Mesendoderm (in vitro differentiated cells): ENCODE results near the gene ZNF280B.

Experiments used
- DNase-seq: peaks from one replicate; pipeline ENCODE4 v3.0.0; 2013
- H2AK5ac ChIP-seq: 2 replicates; pipeline ENCODE4 v1.6.1; 2013; ENCODE audit warnings: low read length, inconsistent platforms
- H2BK120ac ChIP-seq: 2 replicates; pipeline ENCODE4 v1.6.1; 2013; ENCODE audit warnings: low read depth, mild to moderate bottlenecking, low read length, moderate library complexity, mixed read lengths
- H2BK15ac ChIP-seq: replicated peaks from 2 replicates; pipeline ENCODE4 v1.6.1; 2013; ENCODE audit warnings: low read depth, mild to moderate bottlenecking, moderate library complexity
- H2BK5ac ChIP-seq: 2 replicates; pipeline ENCODE4 v1.6.1; 2013; ENCODE audit warnings: low read length, inconsistent platforms
- H3K18ac ChIP-seq: 2 replicates; pipeline ENCODE4 v1.6.1; 2013; ENCODE audit warnings: mild to moderate bottlenecking, low read length, mixed read lengths
- H3K23ac ChIP-seq: one replicate; pipeline ENCODE4 v1.6.1; 2013; ENCODE audit warnings: low read length
- H3K27ac ChIP-seq: 2 replicates; pipeline ENCODE4 v1.5.1; 2013; ENCODE audit warnings: low read depth, mild to moderate bottlenecking, inconsistent platforms, low read length, moderate library complexity
- H3K27me3 ChIP-seq: 2 replicates; pipeline ENCODE4 v1.6.1; 2013; ENCODE audit warnings: low read length, control low read depth, mild to moderate bottlenecking, inconsistent platforms; ENCODE audit not compliant: insufficient read depth, poor library complexity
- H3K36me3 ChIP-seq: 2 replicates; pipeline ENCODE4 v1.6.1; 2013; ENCODE audit warnings: low read length, inconsistent platforms; ENCODE audit not compliant: control insufficient read depth, insufficient read depth
- H3K4ac ChIP-seq: one replicate; pipeline ENCODE4 v1.6.1; 2013; ENCODE audit warnings: low read depth, mild to moderate bottlenecking, low read length, moderate library complexity
- H3K4me1 ChIP-seq: 2 replicates; pipeline ENCODE4 v1.6.1; 2013; ENCODE audit warnings: low read depth, low read length, inconsistent platforms; ENCODE audit not compliant: control insufficient read depth
- H3K4me2 ChIP-seq: 2 replicates; pipeline ENCODE4 v1.6.1; 2013; ENCODE audit warnings: low read length
- H3K4me3 ChIP-seq: 2 replicates; pipeline ENCODE4 v1.5.1; 2013; ENCODE audit warnings: mild to moderate bottlenecking, low read length
- H3K56ac ChIP-seq: one replicate; pipeline ENCODE4 v1.6.1; 2013; ENCODE audit warnings: low read length
- H3K79me1 ChIP-seq: 2 replicates; pipeline ENCODE4 v1.6.1; 2013; ENCODE audit warnings: low read length, inconsistent platforms
- H3K79me2 ChIP-seq: 2 replicates; pipeline ENCODE4 v1.6.1; 2013; ENCODE audit warnings: mild to moderate bottlenecking, low read length; ENCODE audit not compliant: control insufficient read depth, insufficient read depth
- H3K9ac ChIP-seq: 2 replicates; pipeline ENCODE4 v1.6.1; 2013; ENCODE audit warnings: low read length, inconsistent platforms
- H4K5ac ChIP-seq: one replicate; pipeline ENCODE4 v1.6.1; 2013; ENCODE audit warnings: low read length
- H4K8ac ChIP-seq: one replicate; pipeline ENCODE4 v1.6.1; 2013; ENCODE audit warnings: low read depth, mild to moderate bottlenecking, control low read depth, low read length, moderate library complexity
- WGBS: extraction: QIAGEN DNeasy Blood & Tissue Kit; methylation state at CpG from one replicate; pipeline ENCODE4 v1.1.7; 2013; ENCODE audit warnings: low lambda C conversion rate, missing lambda C conversion rate; ENCODE audit not compliant: insufficient coverage; ENCODE audit errors: extremely low coverage; 5-methylcytosine and 5-hydroxymethylcytosine counted together

The ZNF280B gene

GRCh38 chr22:22488736-22489135 lies 19.8 kb downstream of the ZNF280B start:
- Histone ChIP-seq H4K5ac (no peak overlapping the region), H3K56ac (no peak overlapping the region), H2BK5ac (no peak overlapping the region), H3K4me2 (no peak overlapping the region), H3K79me2 (no peaks in the 10 kb centered on the region), H3K79me1 (no peaks in the 10 kb centered on the region), H3K18ac (no peak overlapping the region), H2BK15ac (no peak overlapping the region), H2BK120ac (no peak overlapping the region), H4K8ac (no peak overlapping the region), H3K23ac (no peak overlapping the region), H2AK5ac (no peak overlapping the region), H3K36me3 (peaks cover 2% of the 10 kb centered on the region), H3K4ac (no peak overlapping the region), H3K9ac (no peak overlapping the region), H3K4me3 (no peak overlapping the region), H3K4me1 (no peaks in the 10 kb centered on the region), H3K27ac (no peak overlapping the region), H3K27me3 (no peaks in the 10 kb centered on the region)
- no peak for DNase-seq
- WGBS: no CpG with 5 or more reads among the region's 5 CpGs

GRCh38 chr22:22487869-22488597 lies 20.5 kb downstream of the ZNF280B start:
- WGBS: no CpG with 5 or more reads among the region's 12 CpGs
- H3K4me2 ChIP-seq: no peak overlapping the region
- H2AK5ac ChIP-seq: no peak overlapping the region
- no peak overlapping the region for H3K4ac ChIP-seq
- no peak overlapping the region for H3K56ac ChIP-seq
- no peak overlapping the region for H3K4me3 ChIP-seq
- peaks cover 2% of the 10 kb centered on the region for H3K36me3 ChIP-seq
- no peak overlapping the region for H3K18ac ChIP-seq
- DNase-seq: no peak
- H3K23ac ChIP-seq: no peak overlapping the region
- no peak overlapping the region for H4K5ac ChIP-seq
- H3K27ac ChIP-seq: no peak overlapping the region
- no peaks in the 10 kb centered on the region for H3K27me3 ChIP-seq
- no peak overlapping the region for H3K9ac ChIP-seq
- H2BK120ac ChIP-seq: no peak overlapping the region
- no peak overlapping the region for H2BK15ac ChIP-seq
- H3K79me1 ChIP-seq: no peaks in the 10 kb centered on the region
- H4K8ac ChIP-seq: no peak overlapping the region
- no peaks in the 10 kb centered on the region for H3K79me2 ChIP-seq
- no peak overlapping the region for H2BK5ac ChIP-seq
- H3K4me1 ChIP-seq: no peaks in the 10 kb centered on the region

GRCh38 chr22:22487059-22487458 lies 21.5 kb downstream of the ZNF280B start:
- no peak overlapping the region for H3K4me3 ChIP-seq
- no peak overlapping the region for H3K4ac ChIP-seq
- H2BK15ac ChIP-seq: no peak overlapping the region
- H4K5ac ChIP-seq: no peak overlapping the region
- no peak overlapping the region for H3K18ac ChIP-seq
- no peak for DNase-seq
- no peaks in the 10 kb centered on the region for H3K79me1 ChIP-seq
- no peak overlapping the region for H3K4me2 ChIP-seq
- H3K56ac ChIP-seq: no peak overlapping the region
- no peak overlapping the region for H3K27ac ChIP-seq
- no peak overlapping the region for H2BK5ac ChIP-seq
- WGBS: no CpG with 5 or more reads among the region's 6 CpGs
- no peaks in the 10 kb centered on the region for H3K4me1 ChIP-seq
- H2AK5ac ChIP-seq: no peak overlapping the region
- H3K9ac ChIP-seq: no peak overlapping the region
- no peaks in the 10 kb centered on the region for H3K79me2 ChIP-seq
- H2BK120ac ChIP-seq: no peak overlapping the region
- peaks cover 2% of the 10 kb centered on the region for H3K36me3 ChIP-seq
- H3K27me3 ChIP-seq: no peaks in the 10 kb centered on the region
- no peak overlapping the region for H4K8ac ChIP-seq
- no peak overlapping the region for H3K23ac ChIP-seq

- no peak overlapping the region for H3K27ac ChIP-seq
- H2AK5ac ChIP-seq: no peak overlapping the region
- H3K18ac ChIP-seq: no peak overlapping the region
- no peak overlapping the region for H2BK5ac ChIP-seq
- no peak overlapping the region for H3K23ac ChIP-seq
- no peak overlapping the region for H2BK120ac ChIP-seq
- H3K4me1 ChIP-seq: no peaks in the 10 kb centered on the region
- H3K56ac ChIP-seq: no peak overlapping the region
- no peak overlapping the region for H3K9ac ChIP-seq
- H3K4ac ChIP-seq: no peak overlapping the region
- no CpG with 5 or more reads among the region's 4 CpGs for WGBS
- no peak overlapping the region for H4K5ac ChIP-seq
- no peaks in the 10 kb centered on the region for H3K27me3 ChIP-seq
- no peak for DNase-seq
- peaks cover 2% of the 10 kb centered on the region for H3K36me3 ChIP-seq
- H3K79me2 ChIP-seq: no peaks in the 10 kb centered on the region
- no peak overlapping the region for H4K8ac ChIP-seq
- H3K79me1 ChIP-seq: no peaks in the 10 kb centered on the region
- H2BK15ac ChIP-seq: no peak overlapping the region
- no peak overlapping the region for H3K4me3 ChIP-seq
- no peak overlapping the region for H3K4me2 ChIP-seq
These were observed 22.2 kb downstream of the ZNF280B start for GRCh38 chr22:22486132-22486899.

GRCh38 chr22:22485524-22485923 lies 23.0 kb downstream of the ZNF280B start:
- H2BK5ac ChIP-seq: no peak overlapping the region
- WGBS: no CpG with 5 or more reads among the region's 3 CpGs
- peaks cover 2% of the 10 kb centered on the region for H3K36me3 ChIP-seq
- no peak for DNase-seq
- no peak overlapping the region for H3K4ac ChIP-seq
- no peak overlapping the region for H4K5ac ChIP-seq
- no peak overlapping the region for H3K4me3 ChIP-seq
- no peak overlapping the region for H2BK15ac ChIP-seq
- H3K27ac ChIP-seq: no peak overlapping the region
- H3K4me1 ChIP-seq: no peaks in the 10 kb centered on the region
- no peaks in the 10 kb centered on the region for H3K79me2 ChIP-seq
- H3K23ac ChIP-seq: no peak overlapping the region
- no peak overlapping the region for H3K18ac ChIP-seq
- no peak overlapping the region for H2AK5ac ChIP-seq
- H3K56ac ChIP-seq: no peak overlapping the region
- H3K9ac ChIP-seq: no peak overlapping the region
- no peaks in the 10 kb centered on the region for H3K27me3 ChIP-seq
- H3K4me2 ChIP-seq: no peak overlapping the region
- H3K79me1 ChIP-seq: no peaks in the 10 kb centered on the region
- no peak overlapping the region for H4K8ac ChIP-seq
- H2BK120ac ChIP-seq: no peak overlapping the region
